HEK293 (cell line): ENCODE results near the gene RPL11.

Experiments used
- GLIS2 ChIP-seq: fragments of 450-650 bp; formaldehyde crosslinking; IDR thresholded peaks from 2 replicates; pipeline ENCODE4 v1.5.1; 2016; ENCODE audit warnings: missing biosample characterization, missing genetic modification characterization
- KLF1 ChIP-seq: fragments of 450-650 bp; formaldehyde crosslinking; IDR thresholded peaks from 2 replicates; pipeline ENCODE4 v1.5.1; 2016; ENCODE audit warnings: missing biosample characterization, missing genetic modification characterization
- KLF10 ChIP-seq: fragments of 450-650 bp; IDR thresholded peaks from 2 replicates; pipeline ENCODE4 v1.5.1; 2018; ENCODE audit warnings: missing biosample characterization, mild to moderate bottlenecking, missing genetic modification characterization
- OSR2 ChIP-seq: fragments of 450-650 bp; formaldehyde crosslinking; IDR thresholded peaks from 2 replicates; pipeline ENCODE4 v1.5.1; 2016; ENCODE audit warnings: missing biosample characterization, missing genetic modification characterization
- SCRT2 ChIP-seq: fragments of 450-650 bp; formaldehyde crosslinking; IDR thresholded peaks from 2 replicates; pipeline ENCODE4 v1.5.1; 2016; ENCODE audit warnings: missing biosample characterization, missing genetic modification characterization
- YY2 ChIP-seq: fragments of 450-650 bp; formaldehyde crosslinking; IDR thresholded peaks from 2 replicates; pipeline ENCODE4 v1.5.1; 2016; ENCODE audit warnings: missing biosample characterization, missing genetic modification characterization
- ZFP37 ChIP-seq: fragments of 450-650 bp; formaldehyde crosslinking; IDR thresholded peaks from 2 replicates; pipeline ENCODE4 v1.5.1; 2016; ENCODE audit warnings: missing biosample characterization, missing genetic modification characterization
- ZNF10 ChIP-seq: fragments of 450-650 bp; formaldehyde crosslinking; IDR thresholded peaks from 2 replicates; pipeline ENCODE4 v1.5.1; 2017; ENCODE audit warnings: missing biosample characterization, missing genetic modification characterization
- ZNF121 ChIP-seq: fragments of 450-650 bp; formaldehyde crosslinking; IDR thresholded peaks from 2 replicates; pipeline ENCODE4 v1.5.1; 2016; ENCODE audit warnings: missing biosample characterization, missing genetic modification characterization
- ZNF169 ChIP-seq: fragments of 450-650 bp; formaldehyde crosslinking; IDR thresholded peaks from 2 replicates; pipeline ENCODE4 v1.5.1; 2016; ENCODE audit warnings: missing biosample characterization, missing genetic modification characterization
- ZNF184 ChIP-seq: fragments of 450-650 bp; IDR thresholded peaks from 2 replicates; pipeline ENCODE4 v1.5.1; 2018; ENCODE audit warnings: missing biosample characterization, mild to moderate bottlenecking, missing genetic modification characterization
- ZNF214 ChIP-seq: fragments of 450-650 bp; formaldehyde crosslinking; IDR thresholded peaks from 2 replicates; pipeline ENCODE4 v1.5.1; 2017; ENCODE audit warnings: missing biosample characterization, mild to moderate bottlenecking, missing genetic modification characterization, borderline replicate concordance
- ZNF239 ChIP-seq: fragments of 450-650 bp; formaldehyde crosslinking; IDR thresholded peaks from 2 replicates; pipeline ENCODE4 v1.5.1; 2016; ENCODE audit warnings: missing biosample characterization, missing genetic modification characterization
- ZNF426 ChIP-seq: fragments of 450-650 bp; formaldehyde crosslinking; IDR thresholded peaks from 2 replicates; pipeline ENCODE4 v1.5.1; 2017; ENCODE audit warnings: missing biosample characterization, missing genetic modification characterization, mild to moderate bottlenecking, inconsistent platforms, moderate library complexity
- ZNF549 ChIP-seq: fragments of 450-650 bp; IDR thresholded peaks from 2 replicates; pipeline ENCODE4 v1.5.1; 2018; ENCODE audit warnings: missing biosample characterization, missing genetic modification characterization, mild to moderate bottlenecking, inconsistent platforms, moderate library complexity
- ZNF571 ChIP-seq: fragments of 450-650 bp; formaldehyde crosslinking; IDR thresholded peaks from 2 replicates; pipeline ENCODE4 v1.5.0; 2017; ENCODE audit warnings: missing biosample characterization, missing genetic modification characterization
- ZSCAN16 ChIP-seq: fragments of 450-650 bp; formaldehyde crosslinking; IDR thresholded peaks from 2 replicates; pipeline ENCODE4 v1.5.1; 2016; ENCODE audit warnings: missing biosample characterization, missing genetic modification characterization
- TF ChIP-seq, protein P1 (sequence below): sonication (generic); formaldehyde crosslinking; IDR thresholded peaks from 2 replicates; pipeline ENCODE4 v1.8.1; 2022; ENCODE audit warnings: mild to moderate bottlenecking, moderate library complexity, missing genetic modification reagents
- TF ChIP-seq, protein P2 (sequence below): fragments of 450-650 bp; formaldehyde crosslinking; IDR thresholded peaks from 2 replicates; pipeline ENCODE4 v1.5.1; 2017; ENCODE audit warnings: missing biosample characterization, missing genetic modification characterization
- TF ChIP-seq, protein P3 (sequence below): fragments of 450-650 bp; formaldehyde crosslinking; IDR thresholded peaks from 2 replicates; pipeline ENCODE4 v1.5.1; 2016; ENCODE audit warnings: missing biosample characterization, missing genetic modification characterization
- TF ChIP-seq, protein P4 (sequence below): fragments of 450-650 bp; formaldehyde crosslinking; IDR thresholded peaks from 2 replicates; pipeline ENCODE4 v1.5.1; 2016; ENCODE audit warnings: missing biosample characterization, missing genetic modification characterization
- TF ChIP-seq, protein P5 (sequence below): fragments of 450-650 bp; formaldehyde crosslinking; IDR thresholded peaks from 2 replicates; pipeline ENCODE4 v1.5.1; 2016; ENCODE audit warnings: missing biosample characterization, missing genetic modification characterization
- TF ChIP-seq, protein P6 (sequence below): fragments of 450-650 bp; formaldehyde crosslinking; IDR thresholded peaks from 2 replicates; pipeline ENCODE4 v1.5.1; 2017; ENCODE audit warnings: missing biosample characterization, mild to moderate bottlenecking, missing genetic modification characterization, moderate library complexity
- TF ChIP-seq, protein P7 (sequence below): fragments of 450-650 bp; IDR thresholded peaks from 2 replicates; pipeline ENCODE4 v1.5.1; 2018; ENCODE audit warnings: missing biosample characterization, missing genetic modification characterization

RPL11 gene

DNA sequence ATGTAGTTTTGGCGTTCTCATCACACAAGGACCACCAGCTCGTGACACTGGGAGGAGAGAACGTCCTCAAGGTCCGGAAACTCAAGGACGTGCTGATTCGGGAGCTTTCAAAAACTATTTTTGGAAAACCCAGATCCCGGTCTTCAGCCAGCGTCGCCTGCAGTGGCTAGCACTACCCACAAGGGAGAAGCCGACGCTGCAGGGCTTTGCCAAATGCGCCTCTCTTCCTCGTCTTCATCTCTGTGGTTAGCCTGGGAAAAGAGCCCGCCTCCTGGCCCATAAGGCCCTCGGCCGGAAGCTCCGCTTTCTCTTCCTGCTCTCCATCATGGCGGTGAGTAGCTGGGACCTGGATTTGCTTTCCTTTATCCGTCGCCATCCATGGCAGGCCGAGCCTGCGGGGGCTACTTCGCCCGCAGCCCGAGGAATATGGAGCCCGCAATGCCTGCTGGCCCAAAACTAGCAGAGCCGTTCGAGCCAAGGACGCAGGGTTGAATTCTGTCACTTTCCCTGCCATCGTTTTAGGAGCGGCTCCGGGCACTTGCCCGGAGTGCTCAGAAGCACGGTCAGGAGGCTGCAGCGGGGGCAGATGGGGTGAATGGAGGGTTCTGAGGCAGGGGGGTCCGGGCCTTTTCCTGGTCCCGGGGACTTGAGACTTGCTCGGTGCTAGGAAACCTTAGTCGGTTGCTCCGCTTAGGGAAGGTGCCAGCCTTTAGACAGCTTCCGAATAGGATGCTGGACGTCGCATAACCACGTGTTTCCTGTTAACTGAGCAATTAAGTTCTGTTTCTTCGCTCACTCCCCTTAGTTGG, at the start of gene RPL11 (continued):
- TF ChIP-seq, protein P1, sequence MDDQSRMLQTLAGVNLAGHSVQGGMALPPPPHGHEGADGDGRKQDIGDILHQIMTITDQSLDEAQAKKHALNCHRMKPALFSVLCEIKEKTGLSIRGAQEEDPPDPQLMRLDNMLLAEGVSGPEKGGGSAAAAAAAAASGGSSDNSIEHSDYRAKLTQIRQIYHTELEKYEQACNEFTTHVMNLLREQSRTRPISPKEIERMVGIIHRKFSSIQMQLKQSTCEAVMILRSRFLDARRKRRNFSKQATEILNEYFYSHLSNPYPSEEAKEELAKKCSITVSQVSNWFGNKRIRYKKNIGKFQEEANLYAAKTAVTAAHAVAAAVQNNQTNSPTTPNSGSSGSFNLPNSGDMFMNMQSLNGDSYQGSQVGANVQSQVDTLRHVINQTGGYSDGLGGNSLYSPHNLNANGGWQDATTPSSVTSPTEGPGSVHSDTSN (CRISPR knock-in tag): no peak
- TF ChIP-seq, protein P2, sequence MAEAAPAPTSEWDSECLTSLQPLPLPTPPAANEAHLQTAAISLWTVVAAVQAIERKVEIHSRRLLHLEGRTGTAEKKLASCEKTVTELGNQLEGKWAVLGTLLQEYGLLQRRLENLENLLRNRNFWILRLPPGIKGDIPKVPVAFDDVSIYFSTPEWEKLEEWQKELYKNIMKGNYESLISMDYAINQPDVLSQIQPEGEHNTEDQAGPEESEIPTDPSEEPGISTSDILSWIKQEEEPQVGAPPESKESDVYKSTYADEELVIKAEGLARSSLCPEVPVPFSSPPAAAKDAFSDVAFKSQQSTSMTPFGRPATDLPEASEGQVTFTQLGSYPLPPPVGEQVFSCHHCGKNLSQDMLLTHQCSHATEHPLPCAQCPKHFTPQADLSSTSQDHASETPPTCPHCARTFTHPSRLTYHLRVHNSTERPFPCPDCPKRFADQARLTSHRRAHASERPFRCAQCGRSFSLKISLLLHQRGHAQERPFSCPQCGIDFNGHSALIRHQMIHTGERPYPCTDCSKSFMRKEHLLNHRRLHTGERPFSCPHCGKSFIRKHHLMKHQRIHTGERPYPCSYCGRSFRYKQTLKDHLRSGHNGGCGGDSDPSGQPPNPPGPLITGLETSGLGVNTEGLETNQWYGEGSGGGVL (tag by site-specific recombination): no peak
- TF ChIP-seq ZNF426: no peak
- TF ChIP-seq, protein P3, sequence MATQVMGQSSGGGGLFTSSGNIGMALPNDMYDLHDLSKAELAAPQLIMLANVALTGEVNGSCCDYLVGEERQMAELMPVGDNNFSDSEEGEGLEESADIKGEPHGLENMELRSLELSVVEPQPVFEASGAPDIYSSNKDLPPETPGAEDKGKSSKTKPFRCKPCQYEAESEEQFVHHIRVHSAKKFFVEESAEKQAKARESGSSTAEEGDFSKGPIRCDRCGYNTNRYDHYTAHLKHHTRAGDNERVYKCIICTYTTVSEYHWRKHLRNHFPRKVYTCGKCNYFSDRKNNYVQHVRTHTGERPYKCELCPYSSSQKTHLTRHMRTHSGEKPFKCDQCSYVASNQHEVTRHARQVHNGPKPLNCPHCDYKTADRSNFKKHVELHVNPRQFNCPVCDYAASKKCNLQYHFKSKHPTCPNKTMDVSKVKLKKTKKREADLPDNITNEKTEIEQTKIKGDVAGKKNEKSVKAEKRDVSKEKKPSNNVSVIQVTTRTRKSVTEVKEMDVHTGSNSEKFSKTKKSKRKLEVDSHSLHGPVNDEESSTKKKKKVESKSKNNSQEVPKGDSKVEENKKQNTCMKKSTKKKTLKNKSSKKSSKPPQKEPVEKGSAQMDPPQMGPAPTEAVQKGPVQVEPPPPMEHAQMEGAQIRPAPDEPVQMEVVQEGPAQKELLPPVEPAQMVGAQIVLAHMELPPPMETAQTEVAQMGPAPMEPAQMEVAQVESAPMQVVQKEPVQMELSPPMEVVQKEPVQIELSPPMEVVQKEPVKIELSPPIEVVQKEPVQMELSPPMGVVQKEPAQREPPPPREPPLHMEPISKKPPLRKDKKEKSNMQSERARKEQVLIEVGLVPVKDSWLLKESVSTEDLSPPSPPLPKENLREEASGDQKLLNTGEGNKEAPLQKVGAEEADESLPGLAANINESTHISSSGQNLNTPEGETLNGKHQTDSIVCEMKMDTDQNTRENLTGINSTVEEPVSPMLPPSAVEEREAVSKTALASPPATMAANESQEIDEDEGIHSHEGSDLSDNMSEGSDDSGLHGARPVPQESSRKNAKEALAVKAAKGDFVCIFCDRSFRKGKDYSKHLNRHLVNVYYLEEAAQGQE (tag by site-specific recombination): peak; percentile 43; the same call in 1 of the 2 replicates
- TF ChIP-seq ZNF214 (tag by site-specific recombination): no peak
- TF ChIP-seq ZNF121 (tag by site-specific recombination): no peak
- no peak for TF ChIP-seq ZNF10 (tag by site-specific recombination)
- TF ChIP-seq, protein P4, sequence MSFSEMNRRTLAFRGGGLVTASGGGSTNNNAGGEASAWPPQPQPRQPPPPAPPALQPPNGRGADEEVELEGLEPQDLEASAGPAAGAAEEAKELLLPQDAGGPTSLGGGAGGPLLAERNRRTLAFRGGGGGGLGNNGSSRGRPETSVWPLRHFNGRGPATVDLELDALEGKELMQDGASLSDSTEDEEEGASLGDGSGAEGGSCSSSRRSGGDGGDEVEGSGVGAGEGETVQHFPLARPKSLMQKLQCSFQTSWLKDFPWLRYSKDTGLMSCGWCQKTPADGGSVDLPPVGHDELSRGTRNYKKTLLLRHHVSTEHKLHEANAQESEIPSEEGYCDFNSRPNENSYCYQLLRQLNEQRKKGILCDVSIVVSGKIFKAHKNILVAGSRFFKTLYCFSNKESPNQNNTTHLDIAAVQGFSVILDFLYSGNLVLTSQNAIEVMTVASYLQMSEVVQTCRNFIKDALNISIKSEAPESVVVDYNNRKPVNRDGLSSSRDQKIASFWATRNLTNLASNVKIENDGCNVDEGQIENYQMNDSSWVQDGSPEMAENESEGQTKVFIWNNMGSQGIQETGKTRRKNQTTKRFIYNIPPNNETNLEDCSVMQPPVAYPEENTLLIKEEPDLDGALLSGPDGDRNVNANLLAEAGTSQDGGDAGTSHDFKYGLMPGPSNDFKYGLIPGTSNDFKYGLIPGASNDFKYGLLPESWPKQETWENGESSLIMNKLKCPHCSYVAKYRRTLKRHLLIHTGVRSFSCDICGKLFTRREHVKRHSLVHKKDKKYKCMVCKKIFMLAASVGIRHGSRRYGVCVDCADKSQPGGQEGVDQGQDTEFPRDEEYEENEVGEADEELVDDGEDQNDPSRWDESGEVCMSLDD (tag by site-specific recombination): no peak
- no peak for TF ChIP-seq ZSCAN16
- TF ChIP-seq ZNF169 (tag by site-specific recombination): no peak
- peak; percentile 42; the same call in 1 of the 2 replicates for TF ChIP-seq SCRT2
- TF ChIP-seq, protein P5, sequence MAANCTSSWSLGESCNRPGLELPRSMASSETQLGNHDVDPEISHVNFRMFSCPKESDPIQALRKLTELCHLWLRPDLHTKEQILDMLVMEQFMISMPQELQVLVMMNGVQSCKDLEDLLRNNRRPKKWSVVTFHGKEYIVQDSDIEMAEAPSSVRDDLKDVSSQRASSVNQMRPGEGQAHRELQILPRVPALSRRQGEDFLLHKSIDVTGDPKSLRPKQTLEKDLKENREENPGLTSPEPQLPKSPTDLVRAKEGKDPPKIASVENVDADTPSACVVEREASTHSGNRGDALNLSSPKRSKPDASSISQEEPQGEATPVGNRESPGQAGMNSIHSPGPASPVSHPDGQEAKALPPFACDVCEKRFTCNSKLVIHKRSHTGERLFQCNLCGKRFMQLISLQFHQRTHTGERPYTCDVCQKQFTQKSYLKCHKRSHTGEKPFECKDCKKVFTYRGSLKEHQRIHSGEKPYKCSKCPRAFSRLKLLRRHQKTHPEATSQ (tag by site-specific recombination): no peak
- no peak for TF ChIP-seq GLIS2 (tag by site-specific recombination)
- TF ChIP-seq KLF10 (tag by site-specific recombination): no peak; the same call in 1 of the 2 replicates
- TF ChIP-seq, protein P6, sequence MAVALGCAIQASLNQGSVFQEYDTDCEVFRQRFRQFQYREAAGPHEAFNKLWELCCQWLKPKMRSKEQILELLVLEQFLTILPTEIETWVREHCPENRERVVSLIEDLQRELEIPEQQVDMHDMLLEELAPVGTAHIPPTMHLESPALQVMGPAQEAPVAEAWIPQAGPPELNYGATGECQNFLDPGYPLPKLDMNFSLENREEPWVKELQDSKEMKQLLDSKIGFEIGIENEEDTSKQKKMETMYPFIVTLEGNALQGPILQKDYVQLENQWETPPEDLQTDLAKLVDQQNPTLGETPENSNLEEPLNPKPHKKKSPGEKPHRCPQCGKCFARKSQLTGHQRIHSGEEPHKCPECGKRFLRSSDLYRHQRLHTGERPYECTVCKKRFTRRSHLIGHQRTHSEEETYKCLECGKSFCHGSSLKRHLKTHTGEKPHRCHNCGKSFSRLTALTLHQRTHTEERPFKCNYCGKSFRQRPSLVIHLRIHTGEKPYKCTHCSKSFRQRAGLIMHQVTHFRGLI (tag by site-specific recombination): no peak
- TF ChIP-seq, protein P7, sequence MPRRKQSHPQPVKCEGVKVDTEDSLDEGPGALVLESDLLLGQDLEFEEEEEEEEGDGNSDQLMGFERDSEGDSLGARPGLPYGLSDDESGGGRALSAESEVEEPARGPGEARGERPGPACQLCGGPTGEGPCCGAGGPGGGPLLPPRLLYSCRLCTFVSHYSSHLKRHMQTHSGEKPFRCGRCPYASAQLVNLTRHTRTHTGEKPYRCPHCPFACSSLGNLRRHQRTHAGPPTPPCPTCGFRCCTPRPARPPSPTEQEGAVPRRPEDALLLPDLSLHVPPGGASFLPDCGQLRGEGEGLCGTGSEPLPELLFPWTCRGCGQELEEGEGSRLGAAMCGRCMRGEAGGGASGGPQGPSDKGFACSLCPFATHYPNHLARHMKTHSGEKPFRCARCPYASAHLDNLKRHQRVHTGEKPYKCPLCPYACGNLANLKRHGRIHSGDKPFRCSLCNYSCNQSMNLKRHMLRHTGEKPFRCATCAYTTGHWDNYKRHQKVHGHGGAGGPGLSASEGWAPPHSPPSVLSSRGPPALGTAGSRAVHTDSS (tag by site-specific recombination): peak; percentile 76
- TF ChIP-seq ZFP37: peak; percentile 95
- TF ChIP-seq KLF1 (tag by site-specific recombination): no peak
- no peak for TF ChIP-seq ZNF571 (tag by site-specific recombination)
- TF ChIP-seq ZNF549 (tag by site-specific recombination): no peak
- TF ChIP-seq ZNF239 (tag by site-specific recombination): no peak
- peak; percentile 97 for TF ChIP-seq YY2 (tag by site-specific recombination)
- TF ChIP-seq OSR2 (tag by site-specific recombination): no peak
- no peak for TF ChIP-seq ZNF184 (tag by site-specific recombination)
